GM21423 (cell line): ENCODE measurements around the gene SMCO2.

Experiments used
- ATAC-seq: cut with Tn5 transposase; IDR thresholded peaks from one replicate; pipeline ENCODE4 v1.9.1; 2021; ENCODE audit warnings: mild to moderate bottlenecking, moderate library complexity; ENCODE audit not compliant: unreplicated experiment

SMCO2 gene

DNA sequence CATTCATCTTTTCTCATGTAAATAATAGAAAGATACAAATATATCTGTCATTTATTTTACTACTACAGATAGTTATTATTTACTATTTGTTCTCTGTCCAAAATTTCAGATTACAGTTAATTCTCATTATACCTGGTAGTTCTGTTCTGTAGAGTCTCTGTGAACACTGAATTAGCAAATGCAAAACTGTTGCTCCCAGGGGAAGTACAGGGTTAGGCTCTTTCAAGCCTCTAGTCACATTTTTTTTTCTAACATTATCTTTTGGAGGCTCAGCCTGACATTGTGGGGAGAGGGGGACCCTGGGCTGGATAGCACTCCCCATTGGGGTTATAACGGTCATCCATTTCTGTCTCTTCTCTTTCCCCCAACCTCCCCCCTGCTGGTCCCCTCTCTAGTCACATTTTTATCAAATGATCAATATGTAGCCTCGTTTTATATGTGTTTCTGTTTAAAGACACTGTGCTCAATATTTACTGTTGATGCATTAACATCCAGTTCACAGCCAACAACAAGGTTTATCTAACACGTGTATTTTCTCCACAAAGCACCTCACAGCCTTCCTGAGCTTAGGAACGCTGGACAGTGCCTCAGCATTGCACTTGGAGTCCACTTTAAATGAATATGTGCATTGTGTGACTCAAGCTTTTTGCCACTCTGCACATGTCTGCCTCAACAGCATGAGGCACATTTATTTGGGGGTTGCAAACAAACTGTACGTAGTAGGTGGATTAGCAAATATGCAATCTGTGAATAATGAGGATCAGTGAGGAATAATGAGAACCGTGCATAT is 4.7 kb downstream of the SMCO2 start:
- ATAC-seq = no peak

DNA sequence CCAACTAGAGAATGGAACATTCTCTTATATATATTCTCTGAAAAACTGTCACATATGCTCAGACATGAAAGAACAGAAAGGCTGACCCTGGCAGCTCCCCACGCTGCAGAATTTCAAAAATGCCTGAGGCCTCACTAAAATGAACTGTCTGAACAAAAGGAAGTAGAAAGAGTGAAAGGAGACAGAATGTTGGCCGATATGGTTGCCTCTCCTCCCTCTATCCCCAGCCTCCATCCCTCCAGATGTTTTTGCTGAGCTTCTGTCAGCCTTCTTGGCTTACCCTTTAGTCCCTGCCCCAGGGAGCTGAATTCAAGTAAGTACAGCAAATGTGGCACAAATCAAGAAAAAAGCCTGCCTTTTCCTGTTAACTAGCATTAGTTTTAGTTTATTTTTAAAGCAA is 6.9 kb downstream of the SMCO2 start:
- ATAC-seq = no peak

DNA sequence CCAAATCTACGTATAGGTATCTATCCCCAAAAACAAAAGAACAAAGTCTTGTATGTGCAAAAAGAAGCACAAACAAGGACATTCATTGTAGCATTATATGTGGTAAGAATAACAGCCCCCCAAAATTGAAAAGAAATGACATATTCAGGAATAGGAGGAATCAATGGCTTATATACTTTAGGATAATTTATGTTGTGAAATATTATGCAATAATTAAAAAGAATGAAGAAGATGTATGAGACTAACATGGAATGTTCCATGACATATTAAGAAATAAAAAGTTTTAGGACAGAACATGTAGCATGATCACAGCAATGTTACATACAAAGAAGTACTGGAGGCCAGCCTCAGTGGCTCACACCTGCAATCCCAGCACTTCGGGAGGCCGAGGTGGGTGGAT is 9.1 kb downstream of the SMCO2 start:
- ATAC-seq = no peak

DNA sequence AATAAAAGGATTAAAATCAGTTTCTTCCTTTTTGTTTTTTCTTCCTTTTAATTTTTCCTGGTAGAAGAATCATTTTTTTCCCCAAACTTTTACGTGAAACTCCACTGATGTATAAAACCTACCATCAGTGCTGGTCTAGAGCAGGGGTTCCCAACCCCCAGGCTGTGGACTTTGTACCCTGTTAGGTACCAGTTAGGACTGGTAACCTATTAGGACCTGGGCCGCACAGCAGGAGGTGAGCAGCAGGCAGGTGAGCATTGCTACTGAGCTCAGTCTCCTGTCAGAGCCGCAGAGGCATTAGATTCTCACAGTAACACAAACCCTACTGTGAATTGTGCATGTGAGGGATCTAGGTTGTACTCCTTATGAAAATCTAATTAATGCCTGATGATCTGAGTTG is 10.1 kb downstream of the SMCO2 start:
- ATAC-seq = no peak

DNA sequence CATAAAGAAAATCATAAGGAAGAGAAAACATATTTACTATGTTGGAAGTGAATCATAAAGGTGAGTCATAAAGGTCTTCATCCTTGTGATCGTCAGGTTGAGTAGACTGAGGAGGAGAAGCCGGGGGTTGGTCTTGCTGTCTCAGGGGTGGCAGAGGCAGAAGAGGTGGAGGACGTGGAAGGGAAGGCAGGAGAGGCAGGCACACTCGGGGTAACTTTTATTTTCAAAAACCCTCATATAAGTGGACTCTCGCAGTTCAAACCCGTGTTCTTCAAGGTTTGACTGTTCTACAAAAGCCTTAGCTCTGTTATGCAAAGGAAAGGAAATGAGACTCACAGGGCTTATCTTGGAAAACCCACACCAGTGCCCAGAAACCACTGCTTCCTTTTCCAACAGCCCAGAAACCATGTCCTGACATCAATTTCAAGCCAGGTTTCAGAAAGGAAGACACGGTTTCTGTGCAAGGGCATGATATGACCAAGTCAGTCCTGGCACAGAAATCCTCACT is 14.0 kb downstream of the SMCO2 start:
- ATAC-seq = no peak

DNA sequence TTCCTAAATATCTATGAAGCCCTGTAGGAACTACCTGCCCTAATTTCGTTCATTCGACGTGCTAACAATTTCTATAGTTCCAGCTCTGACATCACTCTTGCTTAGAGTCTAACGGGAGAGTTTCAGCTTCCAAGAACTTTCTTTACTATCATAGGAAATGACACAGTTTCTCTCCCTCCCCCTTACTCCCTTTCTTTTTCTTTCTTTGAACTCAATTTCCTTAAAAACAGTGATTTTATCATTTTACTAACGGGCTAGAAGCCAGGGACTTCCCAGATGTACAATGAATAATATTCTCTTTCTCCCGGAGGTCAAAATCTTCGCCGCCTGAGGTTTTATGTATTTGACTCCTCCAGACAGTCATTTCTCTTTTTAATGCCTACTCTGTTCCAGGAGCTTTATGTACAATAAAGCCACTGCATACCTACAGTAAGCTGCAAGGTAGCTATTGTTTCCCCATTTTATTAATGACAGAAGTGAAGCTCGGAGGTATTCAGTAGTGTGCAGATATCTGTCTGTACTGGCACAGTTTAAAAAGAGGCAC is 15.7 kb downstream of the SMCO2 start:
- no peak for ATAC-seq

DNA sequence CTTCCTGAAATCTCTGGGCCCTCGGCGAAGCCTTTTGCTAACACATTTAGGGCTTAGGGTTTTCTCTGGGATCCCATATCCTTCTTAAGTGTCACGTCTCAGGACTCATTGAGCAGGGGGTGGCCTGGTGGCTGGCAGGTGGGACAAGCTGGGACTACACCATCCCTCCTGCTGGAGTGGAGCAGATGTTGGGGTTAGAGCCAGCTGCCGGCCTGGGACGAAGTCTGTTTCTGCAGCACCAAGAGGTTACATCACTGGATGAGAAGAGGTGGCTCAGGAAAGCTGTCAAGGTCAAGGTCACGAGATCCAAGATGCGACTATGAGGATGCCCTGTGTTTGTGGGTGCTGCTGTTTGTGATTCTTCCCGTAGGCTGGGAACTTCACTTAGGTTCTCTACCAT is 16.3 kb downstream of the SMCO2 start:
- ATAC-seq = no peak

DNA sequence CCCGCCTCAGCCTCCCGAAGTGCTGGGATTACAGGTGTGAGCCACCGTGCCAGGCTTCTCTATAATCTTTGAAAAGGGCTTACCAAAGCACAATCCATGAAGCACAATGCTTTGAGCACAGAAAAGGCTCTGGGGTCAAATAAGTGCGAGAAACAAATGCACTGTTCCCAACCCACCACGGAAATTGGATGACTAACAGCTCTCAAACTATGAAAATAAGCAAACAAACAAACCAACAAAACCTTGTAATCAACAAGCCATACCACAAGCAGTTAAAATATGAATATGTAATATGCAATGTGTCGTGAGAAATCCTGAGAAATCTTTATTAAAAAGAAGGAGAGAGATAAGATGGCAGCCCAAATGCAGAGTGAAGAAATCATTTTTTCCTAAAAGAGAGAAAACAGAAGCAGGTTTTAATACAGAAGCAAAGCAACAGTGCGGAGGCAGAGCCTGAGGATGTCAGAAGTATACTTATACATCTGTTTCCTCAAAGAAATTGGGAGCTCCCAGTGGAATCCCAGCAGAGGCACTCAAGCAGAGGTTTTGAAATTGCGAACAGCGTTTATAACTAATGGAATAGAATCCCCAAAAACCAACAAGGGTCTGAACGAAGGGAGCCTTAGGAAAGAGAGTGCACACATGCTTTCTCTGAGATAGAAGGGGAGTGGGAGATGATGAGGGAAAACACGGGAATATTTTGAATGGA is 17.1 kb downstream of the SMCO2 start:
- ATAC-seq = no peak

DNA sequence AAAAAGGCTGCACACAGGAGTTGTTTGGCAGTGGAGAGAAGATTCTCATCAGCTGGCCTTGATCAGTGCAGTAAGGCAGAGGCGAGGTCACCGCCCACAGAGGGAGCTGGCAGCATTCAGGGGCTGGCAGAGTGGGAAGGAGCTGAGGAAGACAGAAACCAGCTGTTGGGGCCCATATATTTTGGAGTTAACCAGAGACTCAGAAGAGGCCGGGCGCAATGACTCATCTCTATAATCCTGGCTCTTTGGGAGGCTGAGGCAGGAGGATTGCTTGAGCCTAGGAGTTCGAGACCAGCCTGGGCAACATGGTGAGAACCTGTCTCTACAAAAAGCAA is 17.7 kb downstream of the SMCO2 start:
- ATAC-seq = no peak

DNA sequence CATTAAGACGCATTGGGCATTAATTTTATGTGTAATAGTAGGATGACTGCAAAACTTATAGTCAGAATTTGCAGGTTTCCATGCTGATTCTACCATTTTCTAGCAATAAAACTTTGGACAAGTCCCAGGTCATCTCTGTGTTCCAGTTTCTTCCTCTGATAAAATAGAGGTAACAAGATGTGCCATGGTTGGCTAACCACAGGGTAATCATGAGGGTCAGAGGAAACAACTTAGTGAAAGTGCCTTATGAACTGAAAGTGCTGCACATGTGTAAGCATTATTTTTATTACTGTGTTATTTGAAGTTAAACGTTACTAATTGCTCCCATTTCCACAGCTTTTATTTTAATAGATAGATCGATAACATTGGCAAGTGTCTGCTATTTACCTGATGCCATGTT is 21.1 kb downstream of the SMCO2 start:
- no peak for ATAC-seq

DNA sequence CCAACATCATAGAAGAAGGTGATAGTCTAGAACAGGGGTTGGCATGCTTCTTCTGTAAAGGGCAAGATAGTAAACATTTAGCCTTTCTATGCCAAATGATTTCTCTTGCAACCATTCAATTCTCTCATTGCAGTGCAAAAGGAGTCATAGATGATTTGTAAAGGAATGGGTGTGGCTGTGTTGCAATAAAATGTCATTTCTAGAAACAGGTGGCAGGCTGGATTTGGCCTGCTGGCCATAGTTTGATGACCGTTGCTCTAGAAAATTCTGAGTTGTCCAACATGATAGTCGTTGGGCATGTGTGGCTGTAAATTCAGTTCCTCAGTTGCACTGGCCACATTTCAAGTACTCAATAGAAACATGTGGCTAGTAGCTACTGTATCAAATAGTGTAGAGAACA is 21.7 kb downstream of the SMCO2 start:
- ATAC-seq = no peak

DNA sequence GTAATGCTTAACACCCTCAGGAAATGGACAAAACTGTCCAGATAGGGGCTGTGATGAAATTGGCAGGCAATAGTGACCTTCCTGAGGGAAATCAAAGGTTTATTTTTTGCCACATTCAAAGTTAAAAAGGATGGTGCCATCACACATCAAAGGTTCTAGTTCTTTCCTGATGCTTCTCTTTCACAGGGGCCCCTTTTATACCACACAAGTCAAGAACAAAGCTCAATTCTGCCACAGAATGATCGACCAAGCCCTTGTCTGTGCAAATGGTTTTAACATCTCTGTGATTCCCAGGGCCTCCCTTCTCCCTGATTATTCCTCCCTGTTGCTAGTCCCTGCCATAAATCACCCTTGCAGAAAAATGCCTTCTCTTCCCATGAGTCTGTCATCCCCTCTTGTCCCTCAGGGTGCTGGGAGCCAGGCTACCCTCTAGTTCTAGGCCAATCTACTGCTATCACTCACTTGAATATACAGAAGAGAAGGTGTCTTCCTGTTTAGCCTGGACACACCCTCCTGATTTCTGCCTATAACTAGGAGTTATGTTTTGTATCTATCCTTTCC is 22.7 kb downstream of the SMCO2 start:
- ATAC-seq = no peak

DNA sequence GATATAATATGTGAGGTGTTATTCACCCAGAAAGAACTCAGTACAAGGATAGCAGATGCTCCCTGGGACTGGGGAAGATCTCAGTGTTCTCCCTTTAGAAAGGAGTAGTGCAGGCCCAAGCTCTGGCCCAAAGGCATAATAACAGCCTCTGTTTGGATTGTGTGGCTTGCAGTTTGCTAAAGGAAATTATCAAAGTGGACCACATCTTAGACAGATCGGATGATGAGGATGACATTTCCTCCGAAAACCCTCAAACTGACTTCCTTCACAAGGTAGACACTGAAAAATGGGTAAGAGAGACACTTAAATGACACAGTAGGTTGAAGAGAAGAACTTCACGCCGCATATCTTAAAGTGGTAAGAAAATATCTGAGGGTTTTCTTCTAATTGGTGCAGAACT is 26.1 kb downstream of the SMCO2 start:
- ATAC-seq = no peak

DNA sequence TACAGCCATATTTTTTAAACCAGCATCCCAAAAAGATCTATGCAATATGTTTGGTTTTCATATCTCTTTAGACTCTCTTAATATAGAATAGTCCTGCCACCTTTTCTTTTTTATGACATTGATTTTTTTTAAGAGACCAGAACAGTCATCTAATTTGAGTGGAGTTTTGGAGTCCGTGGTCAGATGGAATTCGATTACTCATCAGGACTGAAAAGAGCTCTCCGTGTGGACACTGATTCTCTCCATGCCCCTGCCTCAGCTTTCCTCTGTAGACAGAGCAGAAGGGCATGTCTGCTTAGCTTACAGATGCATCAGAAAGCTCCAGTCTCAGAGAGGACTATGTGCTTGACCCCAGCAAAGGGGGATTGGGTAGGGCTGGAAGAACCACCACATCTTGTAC is 27.8 kb downstream of the SMCO2 start:
- no peak for ATAC-seq

DNA sequence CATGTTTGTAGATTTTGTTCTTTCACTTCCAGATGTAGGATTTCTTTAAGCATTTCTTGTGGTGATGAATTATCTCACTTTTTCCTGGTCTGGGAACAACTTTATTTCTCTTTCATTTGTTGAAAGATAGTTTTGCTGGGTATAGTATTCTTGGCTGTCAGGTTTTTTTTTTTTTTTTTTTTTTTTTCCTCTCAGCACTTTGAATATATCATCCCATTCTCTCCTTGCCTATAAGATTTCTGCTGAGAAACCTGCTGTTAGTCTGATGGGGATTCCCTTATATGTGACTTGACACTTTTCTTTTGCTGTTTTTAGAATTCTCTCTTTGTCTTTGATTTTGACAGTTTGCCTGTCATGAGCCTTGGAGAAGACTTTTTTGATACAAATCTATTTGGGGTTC is 30.5 kb downstream of the SMCO2 start:
- ATAC-seq = no peak

DNA sequence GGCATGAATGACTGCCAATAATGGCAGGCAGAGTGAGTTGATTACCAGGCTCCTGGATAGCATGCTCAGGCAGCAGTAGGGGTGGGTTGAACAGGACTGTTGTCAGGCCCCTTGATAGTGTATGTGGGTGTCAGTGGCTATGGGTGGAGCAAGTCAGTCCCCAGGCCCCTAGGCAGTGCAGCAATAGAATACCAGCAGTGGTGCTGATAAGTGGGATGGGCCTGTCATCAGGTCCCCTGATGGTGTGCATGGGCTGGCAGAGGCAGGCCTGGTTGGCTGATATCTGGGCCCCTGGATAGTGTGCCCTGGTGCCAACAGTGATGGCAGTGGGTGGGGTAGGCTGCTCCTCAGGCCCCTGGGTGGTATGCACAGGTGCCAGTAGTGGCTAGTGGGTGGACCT is 32.4 kb downstream of the SMCO2 start:
- ATAC-seq = no peak

DNA sequence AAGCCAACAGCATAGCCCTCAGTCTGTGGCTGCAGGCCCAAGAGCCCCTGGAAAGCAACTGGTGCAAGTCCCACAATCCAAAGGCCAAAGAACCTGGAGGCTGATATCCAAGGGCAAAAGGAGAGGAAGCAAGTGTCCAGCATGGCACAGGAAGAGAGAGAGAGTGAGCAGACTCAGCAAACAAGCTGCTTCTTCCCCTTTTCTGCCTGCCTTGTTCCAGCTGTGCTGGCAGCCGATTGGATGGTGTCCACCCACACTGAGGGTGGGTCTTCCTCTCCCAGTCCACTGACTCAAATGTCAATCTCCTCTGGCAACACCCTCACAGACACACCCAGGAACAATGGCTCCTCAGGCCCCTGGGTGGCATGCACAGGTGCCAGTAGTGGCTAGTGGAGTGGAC is 33.5 kb downstream of the SMCO2 start:
- no peak for ATAC-seq

DNA sequence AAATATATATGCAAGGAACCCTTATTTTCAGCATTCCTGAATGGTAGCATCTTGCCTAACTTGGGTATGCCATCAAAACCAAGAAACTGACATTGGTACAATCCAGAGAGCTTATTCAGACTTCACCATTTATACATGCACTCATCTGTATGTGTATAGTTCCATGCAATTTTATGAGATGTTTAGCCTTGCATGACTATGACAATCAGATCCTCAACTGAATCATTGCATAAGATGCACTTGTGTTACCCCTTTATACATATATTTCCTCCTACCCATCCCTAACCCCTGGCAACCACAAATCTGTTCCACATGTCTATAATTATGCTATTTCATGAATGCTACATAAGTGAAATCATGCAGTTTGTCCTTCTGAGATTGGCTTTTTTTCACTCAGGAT is 40.4 kb downstream of the SMCO2 start:
- no peak for ATAC-seq

DNA sequence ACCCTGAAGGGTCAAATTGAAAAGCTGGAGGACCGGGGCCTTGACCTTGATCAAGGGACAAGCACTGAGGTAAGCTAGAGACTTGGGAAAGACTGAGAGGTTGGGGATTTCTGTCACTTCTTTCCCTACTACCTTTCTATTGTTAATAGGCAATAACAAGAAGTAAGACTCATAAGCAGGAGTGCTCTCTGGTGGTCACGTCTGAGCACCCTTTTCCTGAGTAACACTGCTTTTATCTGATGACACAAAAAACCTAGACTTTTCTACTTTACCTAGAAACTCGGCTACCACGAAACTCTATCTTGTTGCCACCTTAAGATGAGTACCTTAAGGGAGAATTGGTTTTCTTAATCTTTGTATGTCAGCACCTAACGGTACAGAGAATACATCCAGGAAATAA is 41.9 kb downstream of the SMCO2 start:
- ATAC-seq = no peak

DNA sequence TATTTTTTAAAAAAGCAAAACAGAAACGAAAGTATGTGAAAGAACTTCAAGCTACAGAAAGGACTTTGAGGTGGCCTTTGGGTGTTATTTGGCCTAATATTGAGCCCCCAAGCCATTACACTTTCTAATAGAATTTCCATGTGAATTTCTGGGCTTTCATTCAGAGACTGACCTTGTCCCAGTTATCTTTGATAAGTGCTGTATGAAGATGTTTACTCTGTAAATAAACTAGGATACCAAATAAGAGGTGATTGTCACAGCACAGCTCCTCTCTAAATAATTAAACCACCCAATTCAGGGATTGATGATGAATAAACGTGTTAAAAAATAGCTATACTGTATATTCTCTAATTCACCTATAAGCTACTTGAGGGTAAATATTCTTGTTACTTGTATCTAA is 44.7 kb downstream of the SMCO2 start:
- ATAC-seq = no peak

DNA sequence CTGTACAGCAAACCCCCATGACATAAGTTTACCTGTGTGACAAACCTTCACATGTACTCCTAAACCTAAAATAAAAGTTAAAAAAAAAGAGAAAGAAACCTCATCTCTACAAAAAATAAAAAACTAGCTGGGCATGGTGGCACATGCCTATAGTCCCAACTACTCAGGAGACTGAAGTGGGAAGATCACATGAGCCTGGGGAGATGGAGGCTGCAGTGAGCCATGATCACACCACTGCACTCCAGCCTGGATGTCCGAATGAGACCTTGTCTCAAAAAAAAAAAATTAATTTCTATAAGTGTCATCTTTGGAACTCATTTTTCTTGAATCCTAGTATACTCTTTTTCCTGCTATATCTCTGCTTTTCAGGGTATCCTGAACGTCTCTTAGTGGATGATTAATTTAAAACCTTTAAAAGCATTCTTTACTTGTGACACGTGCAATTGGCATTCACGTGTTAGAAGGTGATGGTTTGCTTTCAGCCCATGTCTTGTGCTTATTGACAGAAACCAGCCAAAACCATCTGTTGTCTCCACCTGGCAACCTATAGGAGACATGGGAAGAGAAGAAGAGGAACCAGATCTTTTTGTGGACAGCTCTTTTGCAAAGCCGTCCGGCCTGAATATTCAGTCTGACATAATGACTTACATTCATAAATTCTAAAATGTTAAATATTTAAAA is 46.9 kb downstream of the SMCO2 start:
- ATAC-seq = no peak
